Epithelial cell of prostate (primary cell): ENCODE data around the gene DLGAP1.

Experiments used
- DNase-seq: peaks from one replicate; pipeline ENCODE4 v3.0.0-alpha.2; 2011; ENCODE audit warnings: low read depth, low spot score
- H3K27ac ChIP-seq: fragments of 450-650 bp; 2 replicates; pipeline ENCODE4 v1.5.1; 2017; ENCODE audit warnings: mild to moderate bottlenecking

DLGAP1 gene

DNA sequence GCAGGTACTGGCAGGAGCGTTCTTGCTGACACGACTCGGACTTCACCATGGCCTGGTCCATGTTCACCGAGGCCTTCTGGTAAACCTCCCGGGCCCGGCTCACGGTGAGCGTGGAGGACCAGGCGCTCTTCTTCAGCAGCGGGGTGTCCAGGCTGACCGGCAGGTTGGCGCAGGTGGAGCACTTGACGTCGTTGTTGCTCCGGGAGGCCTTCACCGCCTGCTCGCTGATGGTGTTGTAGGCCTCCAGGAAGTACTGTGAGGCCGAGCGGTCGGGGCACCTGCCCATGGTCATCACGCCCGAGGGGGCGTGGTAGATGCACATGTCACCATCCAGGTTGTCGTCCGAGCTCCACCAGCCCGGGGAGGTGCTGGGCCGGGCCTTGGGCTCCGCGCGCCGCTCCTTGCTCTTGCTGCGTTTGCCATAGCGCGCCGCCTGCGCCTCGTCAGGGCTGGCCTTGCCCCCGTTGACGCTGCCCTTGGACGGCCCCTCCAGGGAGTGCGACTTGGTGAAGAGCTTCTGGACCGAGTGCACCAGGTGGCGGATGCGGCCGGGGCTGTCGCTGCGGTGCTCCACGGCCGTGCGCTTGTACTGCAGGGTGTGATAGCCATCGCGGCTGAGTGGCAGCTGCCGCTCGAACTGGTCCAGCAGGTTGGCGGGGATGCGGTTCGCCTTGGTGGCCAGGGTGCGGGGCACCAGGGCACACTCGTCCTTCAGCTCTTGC is 575.8 kb downstream of the DLGAP1 start:
- no peak overlapping the region for H3K27ac ChIP-seq

DNA sequence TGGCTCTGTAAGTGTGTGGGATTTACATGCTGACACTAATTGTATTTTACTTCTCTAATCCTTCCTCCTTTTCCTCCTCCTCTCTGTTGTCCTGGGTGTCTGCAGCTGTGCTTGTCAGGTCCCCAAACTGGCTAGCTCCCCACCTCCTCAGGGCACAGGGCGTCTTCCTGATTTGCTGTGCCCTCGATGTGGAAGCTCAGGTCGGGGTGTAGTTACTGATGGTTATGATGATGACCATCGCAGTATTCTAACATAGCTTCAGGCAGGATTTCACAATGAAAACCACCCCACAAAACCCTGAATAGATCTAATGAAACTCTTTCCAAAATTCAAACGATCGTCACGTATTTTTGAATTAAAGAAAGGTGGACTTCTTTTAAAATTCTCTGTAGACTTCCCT is 576.7 kb downstream of the DLGAP1 start:
- DNase-seq = no peak
- H3K27ac ChIP-seq = no peak overlapping the region

More for the DNA sequence above, 575.8 kb downstream of the DLGAP1 start:
- no peak for DNase-seq

DNA sequence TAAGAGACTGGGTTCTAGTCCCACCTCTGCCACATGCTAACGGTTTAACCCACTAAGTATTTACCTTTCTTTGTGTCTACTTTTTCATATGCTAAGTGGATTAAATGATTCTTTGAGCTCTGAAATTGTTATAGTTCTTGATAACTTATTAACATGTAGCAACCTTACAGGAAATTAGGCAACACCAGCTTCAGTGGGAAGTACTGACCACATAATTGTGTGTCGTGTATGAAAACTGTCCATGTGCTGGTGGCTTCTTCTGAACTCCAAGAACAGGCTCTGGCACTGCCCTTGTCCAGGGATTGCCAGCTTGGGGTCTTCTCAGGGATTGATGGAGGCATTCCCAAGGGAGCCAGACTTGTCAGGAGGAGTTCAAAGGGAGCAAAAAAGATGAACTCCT is 577.4 kb downstream of the DLGAP1 start:
- no peak for DNase-seq
- no peak overlapping the region for H3K27ac ChIP-seq

DNA sequence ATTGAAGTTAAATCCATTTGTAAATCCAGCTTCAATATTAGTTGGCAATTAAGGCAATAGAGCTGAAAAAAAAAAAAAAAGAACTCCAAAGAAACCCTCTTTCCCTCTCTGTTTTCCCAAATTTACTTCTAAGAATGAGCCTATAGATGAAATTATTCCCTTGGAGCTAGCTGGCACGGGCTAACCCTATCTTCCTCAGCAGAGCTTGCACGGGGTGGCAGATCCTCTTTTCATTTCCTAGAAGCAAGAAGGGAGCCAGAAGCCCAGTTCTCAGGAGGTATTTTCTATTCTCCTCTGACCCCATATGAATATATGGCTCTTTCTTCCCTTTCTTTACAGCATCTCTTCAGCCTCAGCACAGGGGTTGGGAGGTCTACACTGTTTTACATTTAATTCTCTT is 579.1 kb downstream of the DLGAP1 start:
- H3K27ac ChIP-seq = no peak overlapping the region
- DNase-seq = no peak

DNA sequence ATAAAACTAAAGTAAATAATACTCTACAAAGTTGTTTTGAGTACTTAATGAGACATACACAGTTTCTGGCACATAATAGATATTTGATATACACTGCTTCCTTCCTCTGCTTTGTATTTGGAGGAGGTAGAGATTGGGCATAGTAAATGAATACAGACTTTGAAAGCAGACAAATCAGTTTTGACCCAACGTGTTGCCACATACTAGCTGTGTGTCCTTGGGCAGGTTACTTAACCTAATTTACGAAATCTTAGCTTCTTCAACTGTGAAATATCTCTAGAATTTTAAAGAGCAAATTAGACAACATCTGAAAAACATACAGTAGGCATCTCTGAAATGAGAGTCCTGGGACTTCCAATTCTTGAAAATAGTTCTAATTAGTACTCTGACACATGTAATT is 579.7 kb downstream of the DLGAP1 start:
- no peak overlapping the region for H3K27ac ChIP-seq
- no peak for DNase-seq

DNA sequence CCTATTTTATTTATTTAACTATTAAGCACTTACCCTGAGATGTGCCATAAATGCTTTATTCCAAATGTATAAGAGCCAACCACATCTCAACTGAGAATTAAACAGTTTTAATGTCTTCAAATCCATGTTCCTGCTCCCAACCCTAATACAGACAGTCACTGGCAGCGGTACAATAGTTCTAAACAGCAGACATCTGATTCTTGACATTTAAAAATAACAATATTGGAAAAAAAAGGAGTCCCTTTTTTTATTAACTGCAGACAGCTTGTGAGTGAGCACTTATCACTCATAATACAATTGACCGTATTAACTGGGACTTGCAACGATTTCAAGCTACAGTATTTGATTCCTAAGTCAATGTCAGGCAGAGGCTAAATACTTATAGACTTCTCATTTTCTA is 580.5 kb downstream of the DLGAP1 start:
- H3K27ac ChIP-seq = no peak overlapping the region
- DNase-seq = no peak

DNA sequence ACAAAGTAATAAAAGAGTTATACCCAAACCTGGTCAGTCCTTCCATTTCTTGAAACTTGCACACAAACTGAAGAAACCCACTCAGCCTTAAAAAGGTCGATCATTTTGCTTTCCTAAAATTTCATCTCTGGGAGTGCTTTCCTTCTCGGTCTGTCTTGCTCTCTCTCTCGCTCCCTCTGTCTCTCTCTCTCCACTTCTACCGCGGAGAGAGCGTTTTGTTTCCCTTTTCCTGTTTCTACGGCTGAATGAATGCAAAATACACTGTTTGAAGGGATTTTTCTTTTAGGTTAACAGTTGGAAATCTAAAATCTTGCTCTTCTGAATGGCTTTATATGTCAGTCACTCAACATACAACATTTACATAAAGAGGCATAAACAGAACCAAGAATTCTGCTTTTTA is 581.0 kb downstream of the DLGAP1 start:
- H3K27ac ChIP-seq = no peak overlapping the region
- no peak for DNase-seq

DNA sequence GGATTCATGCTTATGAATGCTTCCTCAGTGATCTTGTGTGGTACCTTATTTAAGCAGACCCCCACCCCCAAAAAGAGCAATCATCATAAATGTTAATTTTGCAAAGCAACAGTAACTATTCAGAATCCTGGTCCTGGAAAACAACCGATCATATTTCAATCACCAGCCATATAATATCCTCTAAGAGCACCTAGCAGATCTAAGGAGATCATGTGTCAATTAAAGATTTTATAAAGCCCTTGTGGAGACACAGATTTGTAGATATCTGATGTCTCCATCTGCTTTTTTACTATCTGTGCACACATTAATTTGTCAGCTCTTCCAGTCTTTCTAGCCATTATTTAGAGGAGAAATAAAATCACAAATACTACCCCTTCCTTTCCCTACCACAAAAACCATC is 581.4 kb downstream of the DLGAP1 start:
- H3K27ac ChIP-seq = no peak overlapping the region
- DNase-seq = no peak

DNA sequence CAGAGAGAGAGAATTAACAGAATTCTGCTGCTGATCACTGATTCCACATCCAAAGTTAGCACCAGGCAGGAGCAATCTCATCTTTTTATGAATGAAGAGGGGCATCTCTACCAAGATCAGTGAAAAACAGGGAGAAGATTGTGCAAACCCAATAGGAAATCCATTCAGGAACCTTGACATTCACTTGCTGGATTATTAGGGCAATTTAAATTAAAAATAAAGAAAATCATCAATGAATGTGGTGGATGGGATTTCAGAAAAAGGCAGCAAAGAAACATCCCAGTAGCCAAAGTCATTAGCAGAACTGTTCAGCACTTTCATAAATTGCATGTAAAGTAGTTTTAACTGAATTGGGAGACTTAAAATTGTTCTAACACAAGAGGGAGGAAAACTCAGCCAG is 581.9 kb downstream of the DLGAP1 start:
- DNase-seq = no peak
- H3K27ac ChIP-seq = no peak overlapping the region

DNA sequence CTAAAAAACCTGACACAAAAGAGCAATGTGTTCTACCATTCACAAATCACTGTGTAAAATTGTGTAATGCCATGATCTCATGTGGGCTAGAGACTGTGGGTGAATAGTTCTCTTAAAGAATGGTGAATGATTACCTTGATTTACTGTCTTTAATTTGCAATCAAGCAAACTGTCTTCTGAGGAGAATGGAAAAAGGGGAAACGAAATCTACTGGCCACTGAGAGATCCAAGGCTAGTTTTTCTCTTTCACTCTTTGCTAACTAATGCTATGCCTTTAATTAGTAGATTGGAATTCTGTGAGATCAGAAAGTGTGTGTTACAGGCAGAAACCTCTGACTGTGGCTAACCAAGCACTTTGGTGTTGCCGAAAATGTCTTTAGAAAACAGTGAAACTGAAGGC is 582.5 kb downstream of the DLGAP1 start:
- no peak for DNase-seq
- no peak overlapping the region for H3K27ac ChIP-seq

DNA sequence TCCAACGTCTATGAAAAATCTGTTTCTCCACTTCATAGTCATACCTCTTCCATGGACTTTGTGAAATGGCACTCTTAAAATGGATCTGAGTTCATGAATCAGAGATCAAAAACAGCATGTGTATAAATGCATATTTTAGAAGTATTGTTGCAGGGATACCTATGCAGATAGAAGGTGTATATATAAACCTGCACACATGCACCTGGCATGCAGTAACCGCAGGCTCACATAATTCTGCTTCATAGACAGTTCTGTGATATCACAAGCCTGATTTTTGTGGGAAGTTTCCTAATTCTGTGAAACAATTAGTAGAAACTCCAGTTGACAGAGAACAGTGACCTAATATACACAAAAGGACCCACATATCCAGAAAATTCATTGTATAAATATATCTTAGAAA is 583.4 kb downstream of the DLGAP1 start:
- no peak for DNase-seq
- no peak overlapping the region for H3K27ac ChIP-seq

DNA sequence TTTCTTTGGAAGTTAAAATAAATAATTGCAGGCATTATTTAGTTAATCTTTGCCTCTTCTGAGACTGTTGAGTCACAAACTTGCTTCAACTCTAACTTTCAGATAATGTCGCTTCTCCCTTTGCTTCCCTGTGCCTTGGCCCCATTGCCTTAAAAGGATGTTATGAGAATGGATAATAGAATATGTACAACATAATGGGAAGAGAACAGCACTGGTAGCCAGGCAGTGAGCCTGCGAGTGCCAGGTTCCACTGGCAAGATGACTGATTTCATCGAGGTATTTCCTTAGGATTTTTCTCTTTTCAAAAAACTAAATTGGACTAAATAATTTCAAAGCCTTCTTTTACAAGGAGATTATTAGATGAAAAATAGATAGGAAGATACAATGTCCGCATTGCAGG is 584.2 kb downstream of the DLGAP1 start:
- DNase-seq = no peak
- H3K27ac ChIP-seq = no peak overlapping the region

DNA sequence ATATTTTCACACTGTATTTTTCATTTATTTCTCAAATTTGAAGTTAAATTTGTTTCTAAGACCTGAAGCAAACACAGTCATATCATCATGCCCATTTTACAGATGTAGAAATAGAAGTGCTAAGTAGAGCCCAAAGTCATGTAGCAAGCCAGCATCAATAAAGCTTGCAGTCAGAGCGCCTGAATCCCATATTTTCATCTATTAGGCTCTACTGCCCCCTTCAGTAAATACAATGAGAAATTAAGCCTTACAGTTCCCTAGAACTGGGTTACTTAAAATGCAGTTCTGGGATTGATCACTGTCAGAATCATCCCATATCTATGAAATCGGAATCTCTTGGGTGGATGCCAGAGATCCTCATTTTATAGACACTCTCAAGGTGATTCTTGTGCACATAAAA is 585.3 kb downstream of the DLGAP1 start:
- no peak for DNase-seq
- H3K27ac ChIP-seq = no peak overlapping the region

DNA sequence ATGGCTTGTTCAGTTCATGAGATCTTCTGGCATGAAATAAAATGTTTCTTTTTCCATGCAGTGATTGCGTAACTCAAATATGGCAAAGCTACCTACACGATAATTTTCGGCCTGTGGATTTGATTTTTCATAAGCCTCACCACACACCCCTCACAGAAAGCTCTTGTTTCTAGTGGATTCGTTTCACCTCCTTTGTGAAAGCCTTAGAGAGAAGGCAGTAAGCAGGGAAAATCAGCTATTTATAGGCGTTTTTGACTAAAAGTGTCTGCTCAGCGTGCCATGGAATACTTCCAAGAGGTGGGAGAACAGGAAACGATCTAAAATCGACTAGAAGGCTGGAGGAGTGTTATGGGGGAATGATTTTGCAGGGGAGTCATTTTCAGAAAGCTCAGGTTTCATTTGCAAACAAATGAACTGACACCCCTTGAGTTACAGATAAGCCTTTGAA is 587.2 kb downstream of the DLGAP1 start:
- DNase-seq = no peak
- no peak overlapping the region for H3K27ac ChIP-seq

DNA sequence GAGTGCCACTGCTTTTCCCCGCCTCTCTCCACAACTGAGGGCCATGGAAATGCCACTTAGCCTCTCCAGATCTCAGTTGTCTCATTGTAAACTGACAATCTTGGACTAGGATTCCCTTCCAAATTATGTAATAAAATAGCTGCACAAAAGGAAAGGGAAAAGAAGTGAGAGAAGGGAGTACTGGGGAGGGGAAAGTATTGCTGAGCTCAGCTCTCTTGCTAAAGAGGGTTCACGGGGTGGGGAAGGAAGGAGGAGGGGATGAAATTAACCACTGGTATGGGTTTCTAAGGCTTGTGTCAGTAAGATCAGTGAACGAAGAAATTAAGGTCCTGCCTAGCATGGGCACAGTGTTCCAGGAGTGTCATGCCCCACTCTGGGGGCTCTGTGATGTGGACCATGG is 587.9 kb downstream of the DLGAP1 start:
- H3K27ac ChIP-seq = no peak overlapping the region
- no peak for DNase-seq

DNA sequence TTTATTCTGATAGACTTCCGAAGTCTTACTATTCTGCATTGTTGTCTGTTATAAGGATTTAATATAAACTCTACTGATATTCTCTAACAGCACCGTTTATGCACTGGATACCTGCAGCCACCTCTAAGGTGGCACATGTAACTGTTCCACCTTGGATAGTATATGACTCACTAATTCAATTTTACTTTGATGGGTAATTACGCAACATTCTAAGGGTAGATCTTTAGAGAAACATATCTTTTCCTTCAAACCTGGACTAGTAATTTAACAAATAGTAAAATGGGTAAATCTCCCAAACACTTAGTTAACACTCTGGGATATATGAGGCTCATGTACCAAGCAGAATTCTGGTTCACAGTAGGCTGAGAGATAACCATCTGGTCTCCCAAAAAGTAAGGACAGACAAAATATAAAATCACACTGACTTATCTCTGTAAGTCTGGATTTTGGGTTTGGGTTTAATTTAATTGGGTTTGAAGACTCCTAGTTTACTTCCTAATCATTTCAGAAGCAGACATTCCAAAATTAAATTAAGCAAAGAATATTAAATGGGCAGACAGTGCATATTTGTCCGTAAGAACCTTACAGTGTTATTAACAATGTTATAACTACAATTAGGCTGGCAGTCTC is 590.3 kb downstream of the DLGAP1 start:
- no peak for DNase-seq
- no peak overlapping the region for H3K27ac ChIP-seq

DNA sequence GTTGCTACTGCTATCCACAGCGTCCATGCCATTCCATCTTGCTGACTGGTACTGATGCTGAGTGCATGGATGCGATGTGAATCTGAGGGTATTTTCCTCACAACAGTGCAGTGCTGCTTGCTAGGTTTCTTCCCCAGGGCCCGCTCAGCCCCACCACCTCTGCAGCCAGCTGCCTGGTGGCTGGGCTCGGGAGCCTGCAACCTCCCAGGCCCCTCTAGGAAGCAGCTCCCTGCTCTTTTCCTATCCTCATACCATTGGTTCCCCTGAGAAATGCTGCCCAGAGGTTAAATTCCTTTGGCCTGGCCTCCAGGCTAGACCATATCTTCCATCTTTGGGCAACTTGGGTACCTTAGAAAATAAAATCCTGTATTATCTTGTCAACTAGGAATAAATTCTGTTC is 591.5 kb downstream of the DLGAP1 start:
- no peak overlapping the region for H3K27ac ChIP-seq
- no peak for DNase-seq

DNA sequence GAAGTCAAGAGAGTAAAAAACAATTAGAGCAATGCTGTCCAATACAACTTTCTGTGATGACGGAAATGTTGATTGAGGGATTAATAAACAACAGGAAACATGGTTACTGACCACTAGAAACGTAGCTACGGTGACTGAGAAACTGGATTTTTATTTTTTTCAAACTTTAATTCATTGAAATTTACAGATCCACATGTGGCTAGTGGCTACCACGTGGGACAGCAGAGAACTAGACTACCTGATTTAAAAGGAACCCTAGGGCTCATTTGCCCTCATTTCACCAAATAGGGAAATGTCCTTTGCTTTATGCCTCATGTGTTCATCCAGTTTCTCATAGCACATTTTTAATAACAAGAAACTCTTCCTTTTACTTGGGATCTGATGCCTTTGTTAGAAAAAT is 592.1 kb downstream of the DLGAP1 start:
- no peak overlapping the region for H3K27ac ChIP-seq
- no peak for DNase-seq

DNA sequence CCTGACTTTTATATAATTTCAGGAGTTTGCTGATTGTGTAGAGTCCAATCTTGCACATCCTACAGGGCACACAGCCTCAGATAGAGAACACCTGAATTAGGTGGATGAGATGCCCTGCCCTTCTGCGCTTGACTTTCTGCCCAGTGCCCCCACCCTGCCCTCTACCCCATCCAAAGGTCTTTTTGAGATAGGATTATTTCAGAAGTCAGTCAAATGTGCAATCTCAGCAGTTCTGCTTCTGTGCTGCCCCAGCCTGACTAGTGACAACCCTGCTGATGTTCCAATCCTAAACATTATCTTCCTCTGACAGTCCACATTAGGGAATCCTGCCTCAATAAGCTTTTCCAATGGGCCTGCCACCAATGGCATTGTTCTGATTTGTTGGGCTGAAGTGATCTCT is 593.6 kb downstream of the DLGAP1 start:
- DNase-seq = no peak
- H3K27ac ChIP-seq = no peak overlapping the region

DNA sequence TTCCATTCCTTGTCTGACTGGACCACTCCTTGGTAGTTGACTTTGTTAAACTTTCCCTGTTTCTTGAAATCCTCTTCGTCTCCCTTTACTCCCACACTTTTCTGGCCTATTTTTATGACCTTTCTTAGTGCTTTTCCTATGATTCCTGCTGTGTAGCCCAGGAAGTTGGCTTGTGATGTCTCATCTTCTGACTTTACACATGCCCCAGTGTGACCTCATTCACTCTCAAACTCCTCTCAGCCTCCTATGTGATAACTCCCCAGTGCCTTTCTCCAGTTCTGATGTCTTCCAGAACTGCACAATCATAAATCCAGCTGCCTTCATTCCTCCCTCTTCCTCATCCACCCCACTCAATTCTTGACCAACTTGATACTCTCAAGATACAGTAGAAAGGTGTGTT is 597.6 kb downstream of the DLGAP1 start:
- DNase-seq = no peak

DNA sequence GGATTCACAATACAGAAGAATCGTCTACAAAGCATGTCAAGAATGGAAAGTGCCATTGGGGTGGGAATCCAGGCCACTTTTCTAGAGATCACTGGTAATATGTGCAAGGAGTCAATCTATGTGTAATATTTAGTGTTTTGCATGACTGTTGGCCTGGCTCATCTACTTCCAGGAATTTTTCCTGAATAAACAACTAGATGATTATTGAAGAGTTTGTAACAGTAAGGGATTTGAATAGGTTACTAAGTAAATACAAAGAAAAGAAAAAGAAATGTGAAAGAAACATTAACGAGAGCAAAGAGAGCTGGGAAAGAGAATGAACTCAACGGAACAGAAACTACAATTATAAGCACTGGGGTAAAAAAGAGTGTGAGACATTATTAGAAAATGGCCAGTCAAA is 599.1 kb downstream of the DLGAP1 start:
- H3K27ac ChIP-seq = no peak overlapping the region

More for the DNA sequence above, 597.6 kb downstream of the DLGAP1 start:
- H3K27ac ChIP-seq = no peak overlapping the region

DNA sequence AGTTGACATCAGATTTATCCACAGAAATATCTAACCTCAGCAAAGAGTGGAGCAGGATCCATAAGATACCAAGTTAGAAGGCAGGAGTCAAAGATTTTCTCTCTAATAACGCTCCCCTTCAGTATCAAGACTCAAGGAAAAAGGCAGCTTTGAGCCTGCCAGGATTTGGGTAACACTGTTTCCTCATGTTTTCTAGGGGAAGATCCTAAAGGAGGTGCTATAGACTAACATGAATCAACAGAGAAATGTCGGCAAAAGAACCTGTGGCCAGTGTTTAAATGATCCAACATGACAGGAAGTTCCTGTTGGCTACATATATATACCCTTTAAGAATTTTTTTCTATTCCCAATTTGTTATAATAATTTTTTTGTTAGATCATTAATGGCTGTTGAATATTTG is 602.8 kb downstream of the DLGAP1 start:
- DNase-seq = no peak
- no peak overlapping the region for H3K27ac ChIP-seq

More for the DNA sequence above, 599.1 kb downstream of the DLGAP1 start:
- DNase-seq = no peak
